AG09309 (cell line): ENCODE data around the gene NINJ1.

Source experiments
- DNase-seq: peaks from one replicate; pipeline ENCODE4 v3.0.0-alpha.2; 2010; ENCODE audit warnings: low read depth
- H3K4me3 ChIP-seq: 2 replicates; pipeline ENCODE4 v1.5.1; 2011; ENCODE audit warnings: mild to moderate bottlenecking, low read depth, low read length, moderate library complexity; ENCODE audit not compliant: control insufficient read depth
- TF ChIP-seq, protein P1 (sequence below): IDR thresholded peaks from 2 replicates; pipeline ENCODE4 v1.5.1; 2011; ENCODE audit warnings: mild to moderate bottlenecking, low read depth, low read length, inconsistent platforms; ENCODE audit not compliant: insufficient read depth, control insufficient read depth; ENCODE audit errors: missing control alignments

The NINJ1 gene

DNA sequence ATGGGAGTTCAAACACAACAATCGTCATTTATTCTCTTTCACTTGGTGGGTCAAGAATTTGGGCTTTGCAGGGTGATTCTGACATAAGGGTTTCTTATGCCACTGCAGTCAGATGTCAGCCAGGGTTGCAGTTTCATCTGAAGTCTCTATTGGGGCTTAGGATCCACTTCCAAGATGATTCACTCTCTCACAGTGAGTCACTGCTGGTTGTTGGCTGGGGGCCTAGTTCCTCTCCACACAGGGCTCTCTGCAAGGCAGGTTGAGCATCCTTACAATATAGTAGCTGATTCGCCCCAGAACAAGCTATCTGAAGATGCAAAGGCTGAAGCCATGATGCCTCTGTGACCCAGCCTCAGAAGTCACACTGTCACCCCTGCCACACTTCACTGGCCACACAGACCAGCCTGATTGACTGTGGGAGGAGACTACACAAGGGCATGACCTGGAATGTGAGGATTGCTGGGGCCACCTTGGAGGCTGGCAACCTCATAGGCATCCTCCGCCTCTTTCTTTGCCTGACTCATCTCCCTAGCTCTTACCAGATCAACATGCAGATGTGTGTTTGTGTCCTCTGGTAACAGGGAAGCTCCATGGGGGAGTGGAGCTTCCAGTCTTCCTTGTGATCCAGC, 42.5 kb downstream of the NINJ1 start:
- no peak for DNase-seq
- no peak overlapping the region for H3K4me3 ChIP-seq
- TF ChIP-seq, protein P1, sequence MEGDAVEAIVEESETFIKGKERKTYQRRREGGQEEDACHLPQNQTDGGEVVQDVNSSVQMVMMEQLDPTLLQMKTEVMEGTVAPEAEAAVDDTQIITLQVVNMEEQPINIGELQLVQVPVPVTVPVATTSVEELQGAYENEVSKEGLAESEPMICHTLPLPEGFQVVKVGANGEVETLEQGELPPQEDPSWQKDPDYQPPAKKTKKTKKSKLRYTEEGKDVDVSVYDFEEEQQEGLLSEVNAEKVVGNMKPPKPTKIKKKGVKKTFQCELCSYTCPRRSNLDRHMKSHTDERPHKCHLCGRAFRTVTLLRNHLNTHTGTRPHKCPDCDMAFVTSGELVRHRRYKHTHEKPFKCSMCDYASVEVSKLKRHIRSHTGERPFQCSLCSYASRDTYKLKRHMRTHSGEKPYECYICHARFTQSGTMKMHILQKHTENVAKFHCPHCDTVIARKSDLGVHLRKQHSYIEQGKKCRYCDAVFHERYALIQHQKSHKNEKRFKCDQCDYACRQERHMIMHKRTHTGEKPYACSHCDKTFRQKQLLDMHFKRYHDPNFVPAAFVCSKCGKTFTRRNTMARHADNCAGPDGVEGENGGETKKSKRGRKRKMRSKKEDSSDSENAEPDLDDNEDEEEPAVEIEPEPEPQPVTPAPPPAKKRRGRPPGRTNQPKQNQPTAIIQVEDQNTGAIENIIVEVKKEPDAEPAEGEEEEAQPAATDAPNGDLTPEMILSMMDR, result no peak

DNA sequence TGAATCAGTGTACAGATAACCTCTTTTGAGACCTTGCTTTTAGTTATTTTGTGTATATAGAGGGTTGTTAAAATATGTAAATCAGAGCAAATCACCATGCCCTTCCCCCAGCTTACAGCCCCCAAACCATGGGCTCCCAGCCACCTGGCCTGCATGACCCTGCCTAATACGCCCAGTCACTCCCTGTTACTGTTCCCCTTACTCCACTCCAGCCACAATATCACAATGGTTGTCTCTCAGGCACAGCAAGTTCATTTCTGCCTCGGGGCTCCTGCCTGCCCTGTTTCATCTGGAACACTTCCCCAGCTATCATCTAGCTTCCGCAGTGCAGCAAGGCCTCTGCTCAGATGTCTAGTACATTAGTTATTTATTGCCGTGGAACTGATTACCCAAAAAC, 43.0 kb downstream of the NINJ1 start:
- no peak for DNase-seq
- no peak overlapping the region for H3K4me3 ChIP-seq
- TF ChIP-seq, protein P1, result no peak

DNA sequence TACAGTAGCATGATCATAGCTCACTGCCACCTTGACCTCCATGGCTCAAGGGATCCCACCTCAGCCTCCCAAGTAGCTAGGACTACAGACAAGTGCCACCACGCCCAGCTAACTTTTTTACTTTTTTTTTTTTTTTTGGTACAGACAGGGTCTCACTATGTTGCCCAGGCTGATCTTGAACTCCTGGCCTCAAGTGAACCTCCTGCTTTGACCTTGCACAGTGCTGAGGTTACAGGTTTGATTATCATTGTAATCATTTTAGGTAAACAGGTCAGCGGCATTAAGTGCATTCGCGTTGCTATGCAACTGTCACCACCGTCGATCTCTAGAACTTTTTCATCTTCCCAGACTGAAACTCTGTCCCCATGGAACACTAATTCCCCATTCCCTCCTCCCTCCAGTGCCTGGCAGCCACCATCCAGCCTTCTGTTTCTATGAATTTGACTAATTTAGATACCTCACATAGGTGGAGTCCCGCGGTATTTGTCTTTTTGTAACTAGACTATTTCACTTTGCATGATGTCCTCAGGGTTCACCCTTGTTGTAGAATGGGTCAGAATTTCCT, 43.9 kb downstream of the NINJ1 start:
- no peak for DNase-seq
- TF ChIP-seq, protein P1, result no peak
- no peak overlapping the region for H3K4me3 ChIP-seq

DNA sequence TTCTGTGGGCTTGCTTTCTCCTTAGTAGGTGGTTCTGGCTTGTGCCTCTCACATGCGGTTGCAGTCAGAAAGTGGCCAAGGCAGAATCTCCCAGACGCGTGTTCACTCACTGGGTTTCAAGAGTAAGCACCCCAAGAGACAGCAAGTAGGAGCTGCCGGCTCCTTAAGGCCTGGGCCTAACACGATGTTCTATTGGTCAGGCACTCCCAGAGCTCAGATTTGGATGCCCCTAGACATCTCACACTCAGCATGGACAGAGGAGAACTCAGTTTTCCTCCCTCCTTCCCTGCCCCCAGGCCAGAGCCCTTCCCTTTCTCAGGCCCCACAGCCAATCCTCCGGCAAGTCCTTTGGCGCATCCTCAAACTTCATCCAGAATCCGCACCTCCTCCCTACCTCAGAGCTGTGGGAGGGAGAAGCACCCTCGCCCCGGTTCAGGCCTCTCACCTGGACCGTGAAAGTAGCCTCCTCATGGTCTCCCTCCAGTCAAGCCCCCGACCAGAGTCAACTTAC, 44.5 kb downstream of the NINJ1 start:
- no peak for DNase-seq
- TF ChIP-seq, protein P1, result no peak
- no peak overlapping the region for H3K4me3 ChIP-seq

DNA sequence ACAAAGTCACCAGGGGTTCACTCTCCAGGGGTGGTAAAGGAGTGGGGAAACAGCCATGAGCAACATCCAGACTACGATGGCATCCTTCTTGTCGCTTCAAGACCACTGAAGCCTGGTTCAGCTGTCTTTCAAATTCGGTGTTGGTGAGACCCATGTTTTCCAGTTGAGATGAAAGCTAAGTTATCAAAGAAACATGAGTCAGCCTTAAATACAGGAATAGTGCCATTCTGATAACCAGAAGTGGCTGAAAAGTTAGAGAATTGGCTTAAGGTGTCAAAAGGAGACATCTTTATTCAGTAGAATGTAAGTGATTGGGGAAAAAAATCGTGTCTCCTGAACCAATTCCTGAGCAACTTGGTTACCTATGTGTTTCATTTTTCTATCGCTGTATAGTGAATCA, 45.0 kb downstream of the NINJ1 start:
- no peak overlapping the region for H3K4me3 ChIP-seq
- no peak for DNase-seq
- TF ChIP-seq, protein P1, result no peak

DNA sequence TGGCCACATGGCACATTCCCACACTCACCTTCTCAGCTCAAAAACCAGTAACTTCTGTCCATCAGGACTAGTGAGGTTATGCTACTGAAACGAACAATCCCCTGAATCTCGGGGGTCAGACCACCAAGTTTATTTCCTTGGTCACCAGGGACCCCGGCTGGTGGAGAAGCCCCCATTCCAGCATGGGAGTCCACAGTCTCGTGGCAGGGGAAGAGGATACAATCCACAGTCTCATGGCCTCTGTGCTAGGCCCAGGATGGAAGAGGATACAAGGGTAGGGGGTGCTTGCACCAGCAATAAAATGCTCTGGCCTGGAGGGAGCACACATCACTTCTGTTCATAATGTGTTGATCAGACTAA, 45.4 kb downstream of the NINJ1 start:
- H3K4me3 ChIP-seq, result no peak overlapping the region
- no peak for DNase-seq
- TF ChIP-seq, protein P1, result no peak
